K562 (cell line): ENCODE results near the gene C4BPB. TPM values are rescaled to one million over a fixed set of nuclear protein-coding genes. Genes with fewer than 3 reads are reported as not detected.

Source experiments
- ESRRA ChIP-seq: fragments of 450-650 bp; IDR thresholded peaks from 2 replicates; pipeline ENCODE4 v1.6.1; 2014; ENCODE audit warnings: low read depth, mild to moderate bottlenecking, moderate library complexity, borderline replicate concordance
- polyA plus RNA-seq, 8 experiments: library from polyadenylated mRNA; depleted of rRNA in 4 of 8; stranded (reverse) in 5 of 8; unstranded in 3 of 8; fragments of >200 nt; fragmentation: Nextera tagmentation in 2 of 8; fragmentation: Illumina TruSeq in 1 of 8; extraction: Ambion mirVana in 2 of 8; extraction: Trizol in 1 of 8; gene quantifications; 2 replicates each; pipeline versions ENCODE4 v1.2.1 to v1.2.3, GENCODE V29; 2011 to 2014; ENCODE audit warnings: inconsistent platforms in 1 of 8, missing spikeins in 1 of 8
- total RNA-seq, 7 experiments: library from RNA; depleted of rRNA in 6 of 7; stranded (reverse); fragments of >200 nt in 6 of 7; fragmentation: Illumina TruSeq in 2 of 7; extraction: Trizol in 2 of 7; gene quantifications; 2 replicates each; pipeline versions ENCODE4 v1.2.1 to v1.2.3, GENCODE V29; 2011 to 2021; ENCODE audit warnings: low replicate concordance in 1 of 7
- TF ChIP-seq, protein P1 (sequence below): fragments of 450-650 bp; IDR thresholded peaks from 2 replicates; pipeline ENCODE4 v1.6.1; 2016; ENCODE audit warnings: mild to moderate bottlenecking, moderate library complexity

Gene C4BPB
- total and polyA plus RNA-seq, 9 of the 15 experiments (the other 6 are each of a cell fraction or from before 2014, with no cell fraction given) = not detected

DNA sequence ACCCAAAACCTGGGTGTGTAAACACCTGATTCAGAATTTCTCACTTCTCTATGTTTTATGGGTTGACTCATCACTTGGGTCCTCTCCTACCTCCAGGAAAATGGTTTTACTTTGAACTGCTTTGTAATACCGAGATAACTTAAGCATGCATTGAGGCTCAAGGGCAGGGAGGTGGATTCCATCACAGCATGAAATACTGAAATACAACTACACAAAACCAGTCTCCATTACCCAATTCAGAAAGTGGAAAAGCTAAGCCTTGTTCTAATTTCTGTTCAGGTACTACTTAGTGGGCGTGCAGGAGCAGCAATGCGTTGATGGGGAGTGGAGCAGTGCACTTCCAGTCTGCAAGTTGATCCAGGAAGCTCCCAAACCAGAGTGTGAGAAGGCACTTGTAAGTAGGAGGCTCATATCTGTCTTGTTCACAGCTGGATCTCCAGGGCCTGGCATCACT, 9.2 kb downstream of the C4BPB start (continued):
- TF ChIP-seq, protein P1, sequence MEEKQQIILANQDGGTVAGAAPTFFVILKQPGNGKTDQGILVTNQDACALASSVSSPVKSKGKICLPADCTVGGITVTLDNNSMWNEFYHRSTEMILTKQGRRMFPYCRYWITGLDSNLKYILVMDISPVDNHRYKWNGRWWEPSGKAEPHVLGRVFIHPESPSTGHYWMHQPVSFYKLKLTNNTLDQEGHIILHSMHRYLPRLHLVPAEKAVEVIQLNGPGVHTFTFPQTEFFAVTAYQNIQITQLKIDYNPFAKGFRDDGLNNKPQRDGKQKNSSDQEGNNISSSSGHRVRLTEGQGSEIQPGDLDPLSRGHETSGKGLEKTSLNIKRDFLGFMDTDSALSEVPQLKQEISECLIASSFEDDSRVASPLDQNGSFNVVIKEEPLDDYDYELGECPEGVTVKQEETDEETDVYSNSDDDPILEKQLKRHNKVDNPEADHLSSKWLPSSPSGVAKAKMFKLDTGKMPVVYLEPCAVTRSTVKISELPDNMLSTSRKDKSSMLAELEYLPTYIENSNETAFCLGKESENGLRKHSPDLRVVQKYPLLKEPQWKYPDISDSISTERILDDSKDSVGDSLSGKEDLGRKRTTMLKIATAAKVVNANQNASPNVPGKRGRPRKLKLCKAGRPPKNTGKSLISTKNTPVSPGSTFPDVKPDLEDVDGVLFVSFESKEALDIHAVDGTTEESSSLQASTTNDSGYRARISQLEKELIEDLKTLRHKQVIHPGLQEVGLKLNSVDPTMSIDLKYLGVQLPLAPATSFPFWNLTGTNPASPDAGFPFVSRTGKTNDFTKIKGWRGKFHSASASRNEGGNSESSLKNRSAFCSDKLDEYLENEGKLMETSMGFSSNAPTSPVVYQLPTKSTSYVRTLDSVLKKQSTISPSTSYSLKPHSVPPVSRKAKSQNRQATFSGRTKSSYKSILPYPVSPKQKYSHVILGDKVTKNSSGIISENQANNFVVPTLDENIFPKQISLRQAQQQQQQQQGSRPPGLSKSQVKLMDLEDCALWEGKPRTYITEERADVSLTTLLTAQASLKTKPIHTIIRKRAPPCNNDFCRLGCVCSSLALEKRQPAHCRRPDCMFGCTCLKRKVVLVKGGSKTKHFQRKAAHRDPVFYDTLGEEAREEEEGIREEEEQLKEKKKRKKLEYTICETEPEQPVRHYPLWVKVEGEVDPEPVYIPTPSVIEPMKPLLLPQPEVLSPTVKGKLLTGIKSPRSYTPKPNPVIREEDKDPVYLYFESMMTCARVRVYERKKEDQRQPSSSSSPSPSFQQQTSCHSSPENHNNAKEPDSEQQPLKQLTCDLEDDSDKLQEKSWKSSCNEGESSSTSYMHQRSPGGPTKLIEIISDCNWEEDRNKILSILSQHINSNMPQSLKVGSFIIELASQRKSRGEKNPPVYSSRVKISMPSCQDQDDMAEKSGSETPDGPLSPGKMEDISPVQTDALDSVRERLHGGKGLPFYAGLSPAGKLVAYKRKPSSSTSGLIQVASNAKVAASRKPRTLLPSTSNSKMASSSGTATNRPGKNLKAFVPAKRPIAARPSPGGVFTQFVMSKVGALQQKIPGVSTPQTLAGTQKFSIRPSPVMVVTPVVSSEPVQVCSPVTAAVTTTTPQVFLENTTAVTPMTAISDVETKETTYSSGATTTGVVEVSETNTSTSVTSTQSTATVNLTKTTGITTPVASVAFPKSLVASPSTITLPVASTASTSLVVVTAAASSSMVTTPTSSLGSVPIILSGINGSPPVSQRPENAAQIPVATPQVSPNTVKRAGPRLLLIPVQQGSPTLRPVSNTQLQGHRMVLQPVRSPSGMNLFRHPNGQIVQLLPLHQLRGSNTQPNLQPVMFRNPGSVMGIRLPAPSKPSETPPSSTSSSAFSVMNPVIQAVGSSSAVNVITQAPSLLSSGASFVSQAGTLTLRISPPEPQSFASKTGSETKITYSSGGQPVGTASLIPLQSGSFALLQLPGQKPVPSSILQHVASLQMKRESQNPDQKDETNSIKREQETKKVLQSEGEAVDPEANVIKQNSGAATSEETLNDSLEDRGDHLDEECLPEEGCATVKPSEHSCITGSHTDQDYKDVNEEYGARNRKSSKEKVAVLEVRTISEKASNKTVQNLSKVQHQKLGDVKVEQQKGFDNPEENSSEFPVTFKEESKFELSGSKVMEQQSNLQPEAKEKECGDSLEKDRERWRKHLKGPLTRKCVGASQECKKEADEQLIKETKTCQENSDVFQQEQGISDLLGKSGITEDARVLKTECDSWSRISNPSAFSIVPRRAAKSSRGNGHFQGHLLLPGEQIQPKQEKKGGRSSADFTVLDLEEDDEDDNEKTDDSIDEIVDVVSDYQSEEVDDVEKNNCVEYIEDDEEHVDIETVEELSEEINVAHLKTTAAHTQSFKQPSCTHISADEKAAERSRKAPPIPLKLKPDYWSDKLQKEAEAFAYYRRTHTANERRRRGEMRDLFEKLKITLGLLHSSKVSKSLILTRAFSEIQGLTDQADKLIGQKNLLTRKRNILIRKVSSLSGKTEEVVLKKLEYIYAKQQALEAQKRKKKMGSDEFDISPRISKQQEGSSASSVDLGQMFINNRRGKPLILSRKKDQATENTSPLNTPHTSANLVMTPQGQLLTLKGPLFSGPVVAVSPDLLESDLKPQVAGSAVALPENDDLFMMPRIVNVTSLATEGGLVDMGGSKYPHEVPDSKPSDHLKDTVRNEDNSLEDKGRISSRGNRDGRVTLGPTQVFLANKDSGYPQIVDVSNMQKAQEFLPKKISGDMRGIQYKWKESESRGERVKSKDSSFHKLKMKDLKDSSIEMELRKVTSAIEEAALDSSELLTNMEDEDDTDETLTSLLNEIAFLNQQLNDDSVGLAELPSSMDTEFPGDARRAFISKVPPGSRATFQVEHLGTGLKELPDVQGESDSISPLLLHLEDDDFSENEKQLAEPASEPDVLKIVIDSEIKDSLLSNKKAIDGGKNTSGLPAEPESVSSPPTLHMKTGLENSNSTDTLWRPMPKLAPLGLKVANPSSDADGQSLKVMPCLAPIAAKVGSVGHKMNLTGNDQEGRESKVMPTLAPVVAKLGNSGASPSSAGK = no peak
- TF ChIP-seq ESRRA = no peak
